K562 (cell line): ENCODE results near the gene TAF10. TPM values are rescaled to one million over a fixed set of nuclear protein-coding genes. Genes with fewer than 3 reads are reported as not detected.

ENCODE experiments used
- CREB3 ChIP-seq: fragments of 450-650 bp; conservative IDR thresholded peaks from 2 replicates; pipeline ENCODE4 v1.6.1; 2016; ENCODE audit warnings: missing genetic modification characterization, low read depth, mild to moderate bottlenecking, missing compliant biosample characterization, moderate library complexity
- EP400 ChIP-seq: fragments of 450-650 bp; IDR thresholded peaks from 2 replicates; pipeline ENCODE4 v1.6.1; 2017; ENCODE audit warnings: antibody characterized with exemption, mild to moderate bottlenecking, moderate library complexity
- ETV1 ChIP-seq: fragments of 450-650 bp; conservative IDR thresholded peaks from 2 replicates; pipeline ENCODE4 v1.6.1; 2016; ENCODE audit warnings: missing genetic modification characterization, control low read depth, low read depth, missing compliant biosample characterization
- GTF2A2 ChIP-seq: IDR thresholded peaks from 2 replicates; pipeline ENCODE4 v1.6.1; 2016; ENCODE audit warnings: mild to moderate bottlenecking, missing genetic modification characterization, missing compliant biosample characterization
- KLF1 ChIP-seq: fragments of 450-650 bp; IDR thresholded peaks from 2 replicates; pipeline ENCODE4 v1.6.1; 2016; ENCODE audit warnings: missing genetic modification characterization, missing compliant biosample characterization
- KLF10 ChIP-seq: fragments of 250-450 bp; sonication (Bioruptor Pico); IDR thresholded peaks from 2 replicates; pipeline ENCODE4 v1.6.1; 2021; ENCODE audit warnings: matching md5 sums
- MITF ChIP-seq: IDR thresholded peaks from 2 replicates; pipeline ENCODE4 v1.6.1; 2014; ENCODE audit warnings: antibody characterized with exemption
- MLX ChIP-seq, 2 experiments: fragments of 450-650 bp in 1 of 2; sonication (generic) in 1 of 2; formaldehyde crosslinking; conservative IDR thresholded peaks; 2 replicates each; pipeline versions ENCODE4 v1.4.0 to v1.8.1; 2020 to 2022; ENCODE audit warnings: mild to moderate bottlenecking in 1 of 2, missing genetic modification reagents in 1 of 2
- NFATC3 ChIP-seq: fragments of 450-650 bp; IDR thresholded peaks from 2 replicates; pipeline ENCODE4 v1.6.1; 2017; ENCODE audit warnings: mild to moderate bottlenecking
- NR0B1 ChIP-seq: fragments of 450-650 bp; IDR thresholded peaks from one replicate; pipeline ENCODE4 v1.6.1; 2018; ENCODE audit warnings: mild to moderate bottlenecking, moderate library complexity; ENCODE audit not compliant: partially characterized antibody
- RAD51 ChIP-seq: fragments of 450-650 bp; IDR thresholded peaks from 2 replicates; pipeline ENCODE4 v1.7.1; 2016; ENCODE audit warnings: low read depth, mild to moderate bottlenecking, borderline replicate concordance
- RFX5 ChIP-seq: IDR thresholded peaks from 2 replicates; pipeline ENCODE4 v1.6.1; 2011; ENCODE audit warnings: low read depth, mild to moderate bottlenecking, improper control_type of control experiment, low read length
- SP1 ChIP-seq: sonication (generic); formaldehyde crosslinking; IDR thresholded peaks from 2 replicates; pipeline ENCODE4 v1.8.1; 2022; ENCODE audit warnings: mild to moderate bottlenecking, missing genetic modification reagents
- ZNF318 ChIP-seq, 2 experiments: fragments of 450-650 bp; IDR thresholded peaks; 2 replicates each; pipeline ENCODE4 v1.6.1; 2016; ENCODE audit warnings: mild to moderate bottlenecking in 2 of 2, borderline replicate concordance in 1 of 2, low read depth in 1 of 2, moderate library complexity in 1 of 2
- polyA plus RNA-seq, 8 experiments: library from polyadenylated mRNA; depleted of rRNA in 4 of 8; stranded (reverse) in 5 of 8; unstranded in 3 of 8; fragments of >200 nt; fragmentation: Nextera tagmentation in 2 of 8; fragmentation: Illumina TruSeq in 1 of 8; extraction: Ambion mirVana in 2 of 8; extraction: Trizol in 1 of 8; gene quantifications; 2 replicates each; pipeline versions ENCODE4 v1.2.1 to v1.2.3, GENCODE V29; 2011 to 2014; ENCODE audit warnings: inconsistent platforms in 1 of 8, missing spikeins in 1 of 8
- total RNA-seq, 7 experiments: library from RNA; depleted of rRNA in 6 of 7; stranded (reverse); fragments of >200 nt in 6 of 7; fragmentation: Illumina TruSeq in 2 of 7; extraction: Trizol in 2 of 7; gene quantifications; 2 replicates each; pipeline versions ENCODE4 v1.2.1 to v1.2.3, GENCODE V29; 2011 to 2021; ENCODE audit warnings: low replicate concordance in 1 of 7

Gene TAF10
- total and polyA plus RNA-seq, 9 of the 15 experiments (the other 6 are each of a cell fraction or from before 2014, with no cell fraction given) = 19.5 to 197 (median 121) TPM

GRCh38 chr11:6611092-6611962 lies 689 bp downstream of the TAF10 start (continued):
- no peak for TF ChIP-seq MLX (CRISPR knock-in tag; conservative IDR thresholded peaks at IDR 0.05)
- no peak for TF ChIP-seq CREB3
- no peak for TF ChIP-seq KLF10 (CRISPR knock-in tag)
- no peak for TF ChIP-seq RAD51
- no peak for TF ChIP-seq NR0B1
- no peak for TF ChIP-seq RFX5
- TF ChIP-seq SP1 = peak; percentile 60
- TF ChIP-seq ETV1 (tag) = no peak
- TF ChIP-seq KLF1 (tag) = no peak
- no peak for TF ChIP-seq EP400
- TF ChIP-seq GTF2A2 = no peak
- TF ChIP-seq MITF = no peak
- TF ChIP-seq NFATC3 = no peak
- TF ChIP-seq ZNF318 (IDR thresholded peaks at IDR 0.05; ENCODE audit: borderline replicate concordance in 1 of 2, low read depth in 1 of 2) = no peak
